NCI-H1436 treated with DMSO at 0.1 percent for 48 hours (cell line): ENCODE measurements around the gene TEX54.
"Not testable (repeated sequence)": the region's sequence is repeated elsewhere in the genome, so short reads cannot be mapped to it uniquely, and the experiment has no call there.

Experiments
- DNase-seq: peaks from one replicate; lab custom pipeline; 2025; lab: John Stamatoyannopoulos, UW

TEX54 gene

GRCh38 chr11:62831520-62832335 lies 913 bp downstream of the TEX54 start, which contains the start of gene STX5:
Gene STX5, minus strand, starts transcription at chr11:62832051. Its CDS starts 808 bp downstream, at chr11:62831243.
- DNase-seq, result peak; percentile 93

GRCh38 chr11:62830904-62831519 lies 1.6 kb downstream of the TEX54 start:
- DNase-seq, result no peak

- not testable (repeated sequence) for DNase-seq
These were observed 4.5 kb downstream of the TEX54 start for GRCh38 chr11:62828130-62828529.

- DNase-seq, result no peak
These were observed 9.0 kb downstream of the TEX54 start for GRCh38 chr11:62823677-62824076.

- no peak for DNase-seq
These were observed 15.5 kb downstream of the TEX54 start for GRCh38 chr11:62817129-62817528.

GRCh38 chr11:62816557-62816956 lies 16.1 kb downstream of the TEX54 start:
- DNase-seq, result no peak

GRCh38 chr11:62811659-62812058 lies 21.0 kb downstream of the TEX54 start:
- DNase-seq, result no peak

GRCh38 chr11:62810748-62811147 lies 21.9 kb downstream of the TEX54 start:
- DNase-seq, result no peak

GRCh38 chr11:62806611-62807121 lies 26.0 kb downstream of the TEX54 start:
- DNase-seq, result no peak

GRCh38 chr11:62805961-62806441 lies 26.6 kb downstream of the TEX54 start:
- DNase-seq, result no peak

- DNase-seq, result peak; percentile 72
These were observed 27.4 kb downstream of the TEX54 start, which contains the start of gene NXF1 for GRCh38 chr11:62805076-62805892. Gene NXF1, minus strand, starts transcription at chr11:62805440. Its CDS starts 84 bp downstream, at chr11:62805356.

GRCh38 chr11:62804310-62805075 lies 28.1 kb downstream of the TEX54 start:
- no peak for DNase-seq

- DNase-seq, result no peak
These were observed 31.6 kb downstream of the TEX54 start for GRCh38 chr11:62801071-62801470.

- DNase-seq, result no peak
These were observed 33.2 kb downstream of the TEX54 start for GRCh38 chr11:62799486-62799885.

- no peak for DNase-seq
These were observed 36.4 kb downstream of the TEX54 start for GRCh38 chr11:62796281-62796680.

- DNase-seq, result no peak
These were observed 38.4 kb downstream of the TEX54 start for GRCh38 chr11:62794201-62794775.

GRCh38 chr11:62792202-62792575 lies 40.5 kb downstream of the TEX54 start:
- no peak for DNase-seq

- peak; percentile 9 for DNase-seq
These were observed 41.0 kb downstream of the TEX54 start, which contains the start of gene TMEM223 for GRCh38 chr11:62791501-62792201. Gene TMEM223, minus strand, starts transcription at chr11:62792006. Its CDS starts 12 bp downstream, at chr11:62791994.

- DNase-seq, result no peak
These were observed 43.1 kb downstream of the TEX54 start for GRCh38 chr11:62789576-62789975.

- no peak for DNase-seq
These were observed 43.6 kb downstream of the TEX54 start for GRCh38 chr11:62788991-62789390.
